ENCODE results near the gene SRSF5.
"Not testable (repeated sequence)": the region's sequence is repeated elsewhere in the genome, so short reads cannot be mapped to it uniquely, and the experiment has no call there.

- TF ChIP-seq POLR2A (IDR thresholded peaks at IDR 0.05), result not testable (repeated sequence)
- TF ChIP-seq, protein P1, sequence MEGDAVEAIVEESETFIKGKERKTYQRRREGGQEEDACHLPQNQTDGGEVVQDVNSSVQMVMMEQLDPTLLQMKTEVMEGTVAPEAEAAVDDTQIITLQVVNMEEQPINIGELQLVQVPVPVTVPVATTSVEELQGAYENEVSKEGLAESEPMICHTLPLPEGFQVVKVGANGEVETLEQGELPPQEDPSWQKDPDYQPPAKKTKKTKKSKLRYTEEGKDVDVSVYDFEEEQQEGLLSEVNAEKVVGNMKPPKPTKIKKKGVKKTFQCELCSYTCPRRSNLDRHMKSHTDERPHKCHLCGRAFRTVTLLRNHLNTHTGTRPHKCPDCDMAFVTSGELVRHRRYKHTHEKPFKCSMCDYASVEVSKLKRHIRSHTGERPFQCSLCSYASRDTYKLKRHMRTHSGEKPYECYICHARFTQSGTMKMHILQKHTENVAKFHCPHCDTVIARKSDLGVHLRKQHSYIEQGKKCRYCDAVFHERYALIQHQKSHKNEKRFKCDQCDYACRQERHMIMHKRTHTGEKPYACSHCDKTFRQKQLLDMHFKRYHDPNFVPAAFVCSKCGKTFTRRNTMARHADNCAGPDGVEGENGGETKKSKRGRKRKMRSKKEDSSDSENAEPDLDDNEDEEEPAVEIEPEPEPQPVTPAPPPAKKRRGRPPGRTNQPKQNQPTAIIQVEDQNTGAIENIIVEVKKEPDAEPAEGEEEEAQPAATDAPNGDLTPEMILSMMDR (IDR thresholded peaks at IDR 0.05 in 4 of 5, conservative IDR thresholded peaks at IDR 0.05 in 1 of 5), result not testable (repeated sequence)
Observed at GRCh38 chr14:69813346-69813745, 46.4 kb downstream of the SRSF5 start.

All from gastrocnemius medialis (tissue), 4 donors.